Measurements from ENCODE around the gene ATG7.

Gene ATG7

DNA sequence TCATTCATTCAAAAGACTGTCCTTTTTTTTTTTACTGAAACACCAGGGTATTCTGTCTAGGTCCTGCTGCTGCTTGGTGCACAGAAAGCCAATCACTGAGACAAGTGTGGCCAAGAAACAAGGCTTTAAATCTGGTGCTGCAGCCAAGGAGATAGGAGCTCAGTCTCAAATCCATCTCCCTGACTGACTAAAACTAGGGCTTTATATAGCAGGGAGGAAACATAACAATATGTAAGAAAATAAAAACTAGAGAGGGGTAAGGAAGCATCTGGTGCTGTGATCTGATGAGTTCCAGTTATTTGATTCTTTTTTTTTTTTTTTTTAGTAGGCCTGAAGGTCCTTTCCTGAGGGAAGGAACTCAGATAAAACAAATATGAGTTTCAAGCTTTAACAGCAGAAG, 139.8 kb downstream of the ATG7 start:
- Histone ChIP-seq H3F3A (ENCODE audit: control insufficient read depth, insufficient read depth) (no peaks in the 10 kb centered on the region), H3K36me3 (ENCODE audit: control insufficient read depth, low read length) (no peaks in the 10 kb centered on the region), H3K4me1 (ENCODE audit: control insufficient read depth, low read length) (no peaks in the 10 kb centered on the region), H3K4me2 (ENCODE audit: low read length) (no peak overlapping the region), H4K20me1 (ENCODE audit: control insufficient read depth, insufficient read depth, low read depth, low read length) (no peaks in the 10 kb centered on the region), H3K79me2 (ENCODE audit: control insufficient read depth, low read length) (no peaks in the 10 kb centered on the region), H3K9me3 (ENCODE audit: control insufficient read depth, insufficient read depth, low read length) (peaks cover 15% of the 10 kb centered on the region; the same call in 1 of the 2 replicates), H3K4me3 (ENCODE audit: low read length) (no peak overlapping the region), H3K9me2 (replicated peaks; ENCODE audit: control insufficient read depth, low read length) (no peaks in the 10 kb centered on the region), H3K27ac (ENCODE audit: low read depth, low read length) (no peak overlapping the region), H3K27me3 (ENCODE audit: control insufficient read depth, low read length) (no peaks in the 10 kb centered on the region)
- no peak for TF ChIP-seq EZH2phosphoT487 (IDR thresholded peaks at IDR 0.05; ENCODE audit: borderline replicate concordance, low read length)

DNA sequence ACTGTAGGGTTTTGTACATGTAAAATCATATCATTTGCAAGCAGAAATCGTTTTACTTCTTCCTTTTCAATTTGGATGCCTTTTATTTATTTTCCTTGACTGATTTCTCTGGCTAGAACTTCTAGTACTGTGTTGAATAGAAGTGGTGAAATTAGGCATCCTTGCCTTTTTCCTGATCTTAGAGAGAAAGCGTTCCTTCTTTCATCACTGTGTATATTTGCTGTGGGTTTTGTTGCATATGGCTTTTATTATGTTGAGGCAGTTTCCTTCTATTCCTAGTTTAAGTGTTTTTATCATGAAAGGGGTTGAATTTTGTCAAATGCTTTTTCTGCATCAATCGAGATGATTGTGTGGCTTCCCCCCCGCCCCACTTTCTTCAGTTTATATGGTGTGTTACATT, 140.9 kb downstream of the ATG7 start:
- H3F3A ChIP-seq (ENCODE audit: control insufficient read depth, insufficient read depth): no peaks in the 10 kb centered on the region
- TF ChIP-seq EZH2phosphoT487 (IDR thresholded peaks at IDR 0.05; ENCODE audit: borderline replicate concordance, low read length): no peak
- TF ChIP-seq, protein P1, sequence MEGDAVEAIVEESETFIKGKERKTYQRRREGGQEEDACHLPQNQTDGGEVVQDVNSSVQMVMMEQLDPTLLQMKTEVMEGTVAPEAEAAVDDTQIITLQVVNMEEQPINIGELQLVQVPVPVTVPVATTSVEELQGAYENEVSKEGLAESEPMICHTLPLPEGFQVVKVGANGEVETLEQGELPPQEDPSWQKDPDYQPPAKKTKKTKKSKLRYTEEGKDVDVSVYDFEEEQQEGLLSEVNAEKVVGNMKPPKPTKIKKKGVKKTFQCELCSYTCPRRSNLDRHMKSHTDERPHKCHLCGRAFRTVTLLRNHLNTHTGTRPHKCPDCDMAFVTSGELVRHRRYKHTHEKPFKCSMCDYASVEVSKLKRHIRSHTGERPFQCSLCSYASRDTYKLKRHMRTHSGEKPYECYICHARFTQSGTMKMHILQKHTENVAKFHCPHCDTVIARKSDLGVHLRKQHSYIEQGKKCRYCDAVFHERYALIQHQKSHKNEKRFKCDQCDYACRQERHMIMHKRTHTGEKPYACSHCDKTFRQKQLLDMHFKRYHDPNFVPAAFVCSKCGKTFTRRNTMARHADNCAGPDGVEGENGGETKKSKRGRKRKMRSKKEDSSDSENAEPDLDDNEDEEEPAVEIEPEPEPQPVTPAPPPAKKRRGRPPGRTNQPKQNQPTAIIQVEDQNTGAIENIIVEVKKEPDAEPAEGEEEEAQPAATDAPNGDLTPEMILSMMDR (IDR thresholded peaks at IDR 0.05; ENCODE audit: low read depth, low read length, poor library complexity, severe bottlenecking): no peak
- no peaks in the 10 kb centered on the region for H4K20me1 ChIP-seq (ENCODE audit: control insufficient read depth, insufficient read depth, low read depth, low read length)
- H3K4me2 ChIP-seq (ENCODE audit: low read length): no peak overlapping the region
- no peaks in the 10 kb centered on the region for H3K79me2 ChIP-seq (ENCODE audit: control insufficient read depth, low read length)
- no peaks in the 10 kb centered on the region for H3K9me2 ChIP-seq (replicated peaks; ENCODE audit: control insufficient read depth, low read length)
- no peaks in the 10 kb centered on the region for H3K36me3 ChIP-seq (ENCODE audit: control insufficient read depth, low read length)
- no peak overlapping the region for H3K4me3 ChIP-seq (ENCODE audit: low read length)
- no peaks in the 10 kb centered on the region for H3K27me3 ChIP-seq (ENCODE audit: control insufficient read depth, low read length)
- H3K9me3 ChIP-seq (ENCODE audit: control insufficient read depth, insufficient read depth, low read length): peaks cover 10% of the 10 kb centered on the region; the same call in 1 of the 2 replicates
- H3K27ac ChIP-seq (ENCODE audit: low read depth, low read length): no peak overlapping the region
- no peaks in the 10 kb centered on the region for H3K4me1 ChIP-seq (ENCODE audit: control insufficient read depth, low read length)

DNA sequence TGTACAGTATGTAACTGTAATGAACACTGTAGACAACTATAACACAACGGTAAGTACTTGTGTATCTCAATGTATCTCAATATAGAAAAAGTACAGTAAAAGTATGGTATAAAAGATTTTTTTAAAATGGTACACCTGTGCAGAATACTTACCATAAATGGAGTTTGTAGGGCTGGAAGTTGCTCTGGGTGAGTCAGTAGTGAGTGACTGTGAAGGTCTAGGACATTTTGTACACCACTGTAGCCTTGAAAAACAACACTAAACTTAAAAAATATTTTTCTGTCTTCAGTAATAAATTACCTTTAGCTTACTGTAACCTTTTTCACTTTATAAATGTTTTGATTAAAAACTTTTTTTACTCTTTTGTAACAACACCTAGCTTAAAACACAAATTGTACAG, 142.9 kb downstream of the ATG7 start:
- no peak for TF ChIP-seq EZH2phosphoT487 (IDR thresholded peaks at IDR 0.05; ENCODE audit: borderline replicate concordance, low read length)
- TF ChIP-seq, protein P1 (IDR thresholded peaks at IDR 0.05; ENCODE audit: low read depth, low read length, poor library complexity, severe bottlenecking): no peak
- Histone ChIP-seq H3K27me3 (ENCODE audit: control insufficient read depth, low read length) (no peaks in the 10 kb centered on the region), H3K4me1 (ENCODE audit: control insufficient read depth, low read length) (no peaks in the 10 kb centered on the region), H3F3A (ENCODE audit: control insufficient read depth, insufficient read depth) (no peaks in the 10 kb centered on the region), H4K20me1 (ENCODE audit: control insufficient read depth, insufficient read depth, low read depth, low read length) (no peaks in the 10 kb centered on the region), H3K4me2 (ENCODE audit: low read length) (no peak overlapping the region), H3K79me2 (ENCODE audit: control insufficient read depth, low read length) (no peaks in the 10 kb centered on the region), H3K36me3 (ENCODE audit: control insufficient read depth, low read length) (no peaks in the 10 kb centered on the region), H3K9me3 (ENCODE audit: control insufficient read depth, insufficient read depth, low read length) (0 out of 2 replicates have a peak, but pooled peaks cover 2% of the 10 kb centered on the region), H3K27ac (ENCODE audit: low read depth, low read length) (no peak overlapping the region), H3K9me2 (replicated peaks; ENCODE audit: control insufficient read depth, low read length) (no peaks in the 10 kb centered on the region), H3K4me3 (ENCODE audit: low read length) (no peak overlapping the region)

DNA sequence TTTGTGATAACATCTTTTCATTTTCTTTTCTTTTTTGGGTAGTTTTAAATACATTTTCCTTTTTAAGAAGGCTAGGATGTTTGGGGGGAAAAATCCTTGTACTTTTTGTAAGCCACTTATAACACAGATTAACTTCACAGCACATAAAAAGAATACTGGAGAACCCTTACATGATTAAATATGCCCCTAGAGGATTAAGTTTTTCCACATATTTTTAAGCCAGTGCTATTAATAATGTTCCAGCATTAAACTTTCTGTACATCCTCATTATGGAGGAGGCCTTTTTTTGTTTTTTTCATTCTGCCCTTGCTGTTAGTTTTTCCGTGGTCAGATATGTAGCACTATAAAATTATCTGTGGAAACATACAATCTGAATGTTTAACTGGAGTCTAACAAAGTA, 147.9 kb downstream of the ATG7 start:
- no peaks in the 10 kb centered on the region for H3F3A ChIP-seq (ENCODE audit: control insufficient read depth, insufficient read depth)
- no peaks in the 10 kb centered on the region for H3K9me3 ChIP-seq (ENCODE audit: control insufficient read depth, insufficient read depth, low read length)
- H3K4me2 ChIP-seq (ENCODE audit: low read length): no peak overlapping the region
- H3K4me3 ChIP-seq (ENCODE audit: low read length): no peak overlapping the region
- no peaks in the 10 kb centered on the region for H3K79me2 ChIP-seq (ENCODE audit: control insufficient read depth, low read length)
- TF ChIP-seq EZH2phosphoT487 (IDR thresholded peaks at IDR 0.05; ENCODE audit: borderline replicate concordance, low read length): no peak
- TF ChIP-seq, protein P1 (IDR thresholded peaks at IDR 0.05; ENCODE audit: low read depth, low read length, poor library complexity, severe bottlenecking): no peak
- no peaks in the 10 kb centered on the region for H4K20me1 ChIP-seq (ENCODE audit: control insufficient read depth, insufficient read depth, low read depth, low read length)
- no peaks in the 10 kb centered on the region for H3K27me3 ChIP-seq (ENCODE audit: control insufficient read depth, low read length)
- H3K36me3 ChIP-seq (ENCODE audit: control insufficient read depth, low read length): no peaks in the 10 kb centered on the region
- H3K27ac ChIP-seq (ENCODE audit: low read depth, low read length): no peak overlapping the region
- no peaks in the 10 kb centered on the region for H3K9me2 ChIP-seq (replicated peaks; ENCODE audit: control insufficient read depth, low read length)
- H3K4me1 ChIP-seq (ENCODE audit: control insufficient read depth, low read length): no peaks in the 10 kb centered on the region

Data from DOHH2 (cell line).